Measurements from ENCODE around the gene TBL1Y. TPM values are rescaled to one million over a fixed set of nuclear protein-coding genes. Genes with fewer than 3 reads are reported as not detected.

Gene TBL1Y
- total RNA-seq, 2 experiments from 2014 or later = not detected

GRCh38 chrY:6931779-6932396, 21.4 kb downstream of the TBL1Y start:
- Mint-ChIP-seq H3K27ac (no peak overlapping the region), H3K36me3 (no peaks in the 10 kb centered on the region), H3K27me3 (no peaks in the 10 kb centered on the region), H3K4me1 (ENCODE audit: low read depth) (no peaks in the 10 kb centered on the region), H3K4me3 (no peak overlapping the region), H3K9me3 (no peaks in the 10 kb centered on the region)
- intact Hi-C loops (cut with micrococcal nuclease) = no loop called here
- ChIA-PET CTCF (no interaction called here), POLR2A (no interaction called here)
- no peak for DNase-seq

- Mint-ChIP-seq H3K27me3 (no peaks in the 10 kb centered on the region), H3K27ac (no peak overlapping the region), H3K36me3 (no peaks in the 10 kb centered on the region)
These were observed 25.0 kb downstream of the TBL1Y start for GRCh38 chrY:6935497-6935896.

GRCh38 chrY:6947695-6948094, 37.2 kb downstream of the TBL1Y start:
- intact Hi-C loops (cut with micrococcal nuclease) = no loop called here
- ChIA-PET CTCF (interaction anchor here (0.6 to 1.0 kb wide), 2 partner anchors 10 to 12 kb away, joined by 3 read pairs; no protein-coding TSS in a partner anchor), POLR2A (no interaction called here)
- no peaks in the 10 kb centered on the region for H3K9me3 Mint-ChIP-seq
- H3K27ac Mint-ChIP-seq = no peak overlapping the region
- no peaks in the 10 kb centered on the region for H3K4me1 Mint-ChIP-seq (ENCODE audit: low read depth)
- H3K36me3 Mint-ChIP-seq = no peaks in the 10 kb centered on the region
- no peak for DNase-seq
- H3K4me3 Mint-ChIP-seq = no peak overlapping the region
- peaks cover 1% of the 10 kb centered on the region for H3K27me3 Mint-ChIP-seq

More at GRCh38 chrY:6935497-6935896, 25.0 kb downstream of the TBL1Y start:
- Mint-ChIP-seq H3K9me3 (no peaks in the 10 kb centered on the region), H3K4me1 (ENCODE audit: low read depth) (no peaks in the 10 kb centered on the region), H3K4me3 (no peak overlapping the region)
- intact Hi-C loops (cut with micrococcal nuclease) = no loop called here
- no peak for DNase-seq
- ChIA-PET POLR2A (no interaction called here), CTCF (no interaction called here)

- Mint-ChIP-seq H3K27me3 (peaks cover 3% of the 10 kb centered on the region), H3K36me3 (no peaks in the 10 kb centered on the region), H3K27ac (no peak overlapping the region), H3K9me3 (no peaks in the 10 kb centered on the region), H3K4me3 (no peak overlapping the region), H3K4me1 (ENCODE audit: low read depth) (no peaks in the 10 kb centered on the region)
- intact Hi-C loops (cut with micrococcal nuclease) = no loop called here
- no peak for DNase-seq
- ChIA-PET POLR2A (interaction anchor here (0.7 kb wide), 1 partner anchor 139 kb away, joined by 4 read pairs; no protein-coding TSS in a partner anchor), CTCF (interaction anchor here (1.0 kb wide), 1 partner anchor 10 kb away, joined by 3 read pairs; no protein-coding TSS in a partner anchor)
These were observed 37.9 kb downstream of the TBL1Y start for GRCh38 chrY:6948378-6948777.

- H3K27me3 Mint-ChIP-seq = peaks cover 3% of the 10 kb centered on the region
- no peaks in the 10 kb centered on the region for H3K9me3 Mint-ChIP-seq
- ChIA-PET CTCF (no interaction called here), POLR2A (no interaction called here)
- no peaks in the 10 kb centered on the region for H3K4me1 Mint-ChIP-seq (ENCODE audit: low read depth)
- intact Hi-C loops (cut with micrococcal nuclease) = no loop called here
- no peaks in the 10 kb centered on the region for H3K36me3 Mint-ChIP-seq
- no peak overlapping the region for H3K4me3 Mint-ChIP-seq
- no peak for DNase-seq
- no peak overlapping the region for H3K27ac Mint-ChIP-seq
These were observed 39.5 kb downstream of the TBL1Y start for GRCh38 chrY:6949947-6950346.

GRCh38 chrY:6964732-6965131, 54.2 kb downstream of the TBL1Y start:
- H3K4me3 Mint-ChIP-seq = no peak overlapping the region
- DNase-seq = peak; percentile 25
- ChIA-PET POLR2A (no interaction called here), CTCF (interaction anchor here (0.7 to 4.3 kb wide), 4 partner anchors 9 to 123 kb away, joined by 3 to 21 read pairs (median 4); no protein-coding TSS in a partner anchor)
- H3K36me3 Mint-ChIP-seq = no peaks in the 10 kb centered on the region
- no peaks in the 10 kb centered on the region for H3K9me3 Mint-ChIP-seq
- no peaks in the 10 kb centered on the region for H3K27me3 Mint-ChIP-seq
- no peaks in the 10 kb centered on the region for H3K4me1 Mint-ChIP-seq (ENCODE audit: low read depth)
- intact Hi-C loops (cut with micrococcal nuclease) = loop anchor here (1.0 kb wide), 1 partner anchor 121 kb away; no protein-coding TSS in a partner anchor
- no peak overlapping the region for H3K27ac Mint-ChIP-seq

- Mint-ChIP-seq H3K27ac (no peak overlapping the region), H3K36me3 (no peaks in the 10 kb centered on the region), H3K4me3 (no peak overlapping the region), H3K9me3 (no peaks in the 10 kb centered on the region), H3K4me1 (ENCODE audit: low read depth) (no peaks in the 10 kb centered on the region), H3K27me3 (no peaks in the 10 kb centered on the region)
- peak; percentile 20 for DNase-seq
- CTCF ChIA-PET = interaction anchor here (1.1 to 4.3 kb wide), 2 partner anchors 119 to 121 kb away, joined by 5 to 21 read pairs; no protein-coding TSS in a partner anchor
- intact Hi-C loops (cut with micrococcal nuclease) = no loop called here
- POLR2A ChIA-PET = no interaction called here
These were observed 56.0 kb downstream of the TBL1Y start for GRCh38 chrY:6966521-6966920.

- ChIA-PET CTCF (interaction anchor here (0.6 to 4.3 kb wide), 2 partner anchors 115 to 117 kb away, joined by 4 to 21 read pairs; no protein-coding TSS in a partner anchor), POLR2A (no interaction called here)
- Mint-ChIP-seq H3K9me3 (no peaks in the 10 kb centered on the region), H3K36me3 (no peaks in the 10 kb centered on the region), H3K4me3 (no peak overlapping the region), H3K27ac (no peak overlapping the region), H3K4me1 (ENCODE audit: low read depth) (no peaks in the 10 kb centered on the region), H3K27me3 (no peaks in the 10 kb centered on the region)
- intact Hi-C loops (cut with micrococcal nuclease) = no loop called here
- no peak for DNase-seq
These were observed 57.2 kb downstream of the TBL1Y start for GRCh38 chrY:6967736-6968135.

GRCh38 chrY:6968191-6968590, 57.7 kb downstream of the TBL1Y start:
- ChIA-PET POLR2A (no interaction called here), CTCF (interaction anchor here (0.6 to 4.3 kb wide), 2 partner anchors 115 to 117 kb away, joined by 4 to 21 read pairs; no protein-coding TSS in a partner anchor)
- no peaks in the 10 kb centered on the region for H3K4me1 Mint-ChIP-seq (ENCODE audit: low read depth)
- no peak overlapping the region for H3K4me3 Mint-ChIP-seq
- no peaks in the 10 kb centered on the region for H3K36me3 Mint-ChIP-seq
- no peak for DNase-seq
- H3K27ac Mint-ChIP-seq = no peak overlapping the region
- H3K9me3 Mint-ChIP-seq = no peaks in the 10 kb centered on the region
- intact Hi-C loops (cut with micrococcal nuclease) = no loop called here
- H3K27me3 Mint-ChIP-seq = no peaks in the 10 kb centered on the region

- Mint-ChIP-seq H3K27me3 (no peaks in the 10 kb centered on the region), H3K4me1 (ENCODE audit: low read depth) (no peaks in the 10 kb centered on the region), H3K4me3 (no peak overlapping the region), H3K27ac (no peak overlapping the region), H3K36me3 (no peaks in the 10 kb centered on the region), H3K9me3 (no peaks in the 10 kb centered on the region)
- POLR2A ChIA-PET = no interaction called here
- CTCF ChIA-PET = no interaction called here
- intact Hi-C loops (cut with micrococcal nuclease) = no loop called here
- no peak for DNase-seq
These were observed 61.9 kb downstream of the TBL1Y start for GRCh38 chrY:6972271-6972887.

GRCh38 chrY:6974971-6975370, 64.5 kb downstream of the TBL1Y start:
- Mint-ChIP-seq H3K9me3 (no peaks in the 10 kb centered on the region), H3K36me3 (no peaks in the 10 kb centered on the region), H3K27me3 (no peaks in the 10 kb centered on the region), H3K4me3 (no peak overlapping the region), H3K4me1 (ENCODE audit: low read depth) (no peaks in the 10 kb centered on the region), H3K27ac (no peak overlapping the region)
- ChIA-PET POLR2A (no interaction called here), CTCF (interaction anchor here (0.9 to 1.6 kb wide), 2 partner anchors 13 to 110 kb away, joined by 3 to 4 read pairs; no protein-coding TSS in a partner anchor)
- intact Hi-C loops (cut with micrococcal nuclease) = no loop called here
- DNase-seq = no peak

- no peak overlapping the region for H3K4me3 Mint-ChIP-seq
- intact Hi-C loops (cut with micrococcal nuclease) = no loop called here
- no peaks in the 10 kb centered on the region for H3K36me3 Mint-ChIP-seq
- no peaks in the 10 kb centered on the region for H3K4me1 Mint-ChIP-seq (ENCODE audit: low read depth)
- DNase-seq = no peak
- ChIA-PET CTCF (no interaction called here), POLR2A (no interaction called here)
- no peaks in the 10 kb centered on the region for H3K9me3 Mint-ChIP-seq
- no peaks in the 10 kb centered on the region for H3K27me3 Mint-ChIP-seq
- H3K27ac Mint-ChIP-seq = no peak overlapping the region
These were observed 67.3 kb downstream of the TBL1Y start for GRCh38 chrY:6977783-6978182.

GRCh38 chrY:6983221-6983620, 72.7 kb downstream of the TBL1Y start:
- ChIA-PET CTCF (no interaction called here), POLR2A (no interaction called here)
- Mint-ChIP-seq H3K4me3 (no peak overlapping the region), H3K9me3 (no peaks in the 10 kb centered on the region), H3K27me3 (no peaks in the 10 kb centered on the region), H3K4me1 (ENCODE audit: low read depth) (no peaks in the 10 kb centered on the region), H3K36me3 (no peaks in the 10 kb centered on the region), H3K27ac (no peak overlapping the region)
- DNase-seq = no peak
- intact Hi-C loops (cut with micrococcal nuclease) = no loop called here
